ENCODE measurements around the gene PLOD3. TPM values are rescaled to one million over a fixed set of nuclear protein-coding genes. Genes with fewer than 3 reads are reported as not detected.
A peak's percentile ranks its signal among the peaks of the same experiment; 100 is the strongest.

PLOD3 gene
- total RNA-seq, 1 experiment from 2014 or later: 112 TPM

GRCh38 chr7:101202603-101202918 lies 14.8 kb downstream of the PLOD3 start:
- Mint-ChIP-seq H3K27ac (ENCODE audit: unreplicated experiment) (no peak overlapping the region), H3K4me1 (ENCODE audit: low read depth, unreplicated experiment) (peaks cover 14% of the 10 kb centered on the region), H3K27me3 (ENCODE audit: insufficient read depth, unreplicated experiment) (no peaks in the 10 kb centered on the region), H3K36me3 (ENCODE audit: insufficient read depth, unreplicated experiment) (peaks cover 7% of the 10 kb centered on the region), H3K9me3 (ENCODE audit: unreplicated experiment) (no peaks in the 10 kb centered on the region), H3K4me3 (ENCODE audit: unreplicated experiment) (no peak overlapping the region)
- ChIA-PET POLR2A (interaction anchor here (0.5 kb wide), 1 partner anchor 350 kb away, joined by 4 read pairs; the partner anchor contains the start of gene SLC12A9), CTCF (interaction anchor here (1.2 to 2.5 kb wide), 2 partner anchors 10 to 15 kb away, joined by 4 to 12 read pairs; partner anchors contain the start of genes PLOD3 and ZNHIT1)
- Histone ChIP-seq H3K36me3 (ENCODE audit: control insufficient read depth, insufficient read depth, low read length) (no peaks in the 10 kb centered on the region; the same call in 1 of the 2 replicates), H3K4me1 (peaks cover 20% of the 10 kb centered on the region), H3K4me3 (ENCODE audit: low read depth, low read length) (no peak overlapping the region), H3K9me3 (no peaks in the 10 kb centered on the region), H3K27me3 (replicated peaks; ENCODE audit: control insufficient read depth, insufficient read depth, low read length) (no peaks in the 10 kb centered on the region)
- DNase-seq: no peak
- intact Hi-C loops (cut with micrococcal nuclease; ENCODE audit: unreplicated experiment): no loop called here
- BruUV-seq (replicated peaks): no TSS peak
- TF ChIP-seq, protein P1, sequence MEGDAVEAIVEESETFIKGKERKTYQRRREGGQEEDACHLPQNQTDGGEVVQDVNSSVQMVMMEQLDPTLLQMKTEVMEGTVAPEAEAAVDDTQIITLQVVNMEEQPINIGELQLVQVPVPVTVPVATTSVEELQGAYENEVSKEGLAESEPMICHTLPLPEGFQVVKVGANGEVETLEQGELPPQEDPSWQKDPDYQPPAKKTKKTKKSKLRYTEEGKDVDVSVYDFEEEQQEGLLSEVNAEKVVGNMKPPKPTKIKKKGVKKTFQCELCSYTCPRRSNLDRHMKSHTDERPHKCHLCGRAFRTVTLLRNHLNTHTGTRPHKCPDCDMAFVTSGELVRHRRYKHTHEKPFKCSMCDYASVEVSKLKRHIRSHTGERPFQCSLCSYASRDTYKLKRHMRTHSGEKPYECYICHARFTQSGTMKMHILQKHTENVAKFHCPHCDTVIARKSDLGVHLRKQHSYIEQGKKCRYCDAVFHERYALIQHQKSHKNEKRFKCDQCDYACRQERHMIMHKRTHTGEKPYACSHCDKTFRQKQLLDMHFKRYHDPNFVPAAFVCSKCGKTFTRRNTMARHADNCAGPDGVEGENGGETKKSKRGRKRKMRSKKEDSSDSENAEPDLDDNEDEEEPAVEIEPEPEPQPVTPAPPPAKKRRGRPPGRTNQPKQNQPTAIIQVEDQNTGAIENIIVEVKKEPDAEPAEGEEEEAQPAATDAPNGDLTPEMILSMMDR (IDR thresholded peaks at IDR 0.05; ENCODE audit: insufficient read depth in 1 of 2, low read depth in 1 of 2, low read length in 1 of 2, severe bottlenecking in 1 of 2, unreplicated experiment in 1 of 2): no peak

DNA sequence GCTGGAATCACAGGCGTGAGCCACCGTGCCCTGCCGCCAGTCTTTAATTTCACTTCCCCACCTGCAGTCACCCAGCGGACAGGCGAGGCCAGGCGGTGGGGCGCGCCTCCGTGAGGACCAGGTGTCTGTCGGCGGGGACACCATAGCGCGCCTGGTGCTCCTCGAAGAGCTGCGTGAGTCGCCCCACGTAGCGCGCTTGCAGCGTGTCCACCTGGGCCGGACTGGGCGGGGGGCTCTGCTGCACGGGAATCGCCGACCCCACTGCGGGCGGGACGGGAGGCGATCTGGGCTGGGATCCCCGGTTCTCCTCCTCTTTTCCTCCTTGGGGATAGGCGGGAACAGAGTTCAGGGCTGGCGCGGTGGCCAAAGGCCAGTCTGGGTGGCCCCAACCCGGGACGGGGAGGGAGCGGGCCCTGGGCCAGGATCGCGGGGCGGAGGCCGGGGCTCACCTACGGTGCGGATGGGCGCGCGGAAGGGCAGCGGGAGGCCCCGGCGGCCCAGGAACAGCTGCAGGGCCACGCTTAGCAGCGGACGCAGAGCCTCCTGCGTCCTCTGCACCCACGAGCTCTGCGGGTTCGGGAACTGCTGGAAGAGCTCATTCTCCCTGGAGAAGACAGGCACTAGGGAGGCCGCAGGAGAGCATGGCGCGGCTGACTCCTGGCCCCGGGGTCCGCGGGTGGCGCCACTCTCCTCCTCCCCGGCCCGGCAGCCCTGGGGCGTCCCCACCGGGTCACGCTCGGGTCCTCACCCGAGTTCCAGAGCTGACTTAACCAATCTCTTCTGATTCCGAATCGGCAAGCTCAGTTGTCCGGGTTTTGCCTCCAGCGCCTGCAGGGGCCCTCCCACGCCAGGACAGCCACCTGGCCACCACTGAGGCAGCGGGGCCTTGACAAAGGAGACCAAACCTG lies 15.4 kb downstream of the PLOD3 start:
- POLR2A ChIA-PET: interaction anchor here (0.5 kb wide), 2 partner anchors 10 to 350 kb away, joined by 3 to 4 read pairs; partner anchors contain the start of gene SLC12A9
- CTCF ChIA-PET: interaction anchor here (2.5 kb wide), 1 partner anchor 10 kb away, joined by 12 read pairs; no protein-coding TSS in a partner anchor
- no peaks in the 10 kb centered on the region for H3K27me3 ChIP-seq (replicated peaks; ENCODE audit: control insufficient read depth, insufficient read depth, low read length)
- Mint-ChIP-seq H3K4me1 (ENCODE audit: low read depth, unreplicated experiment) (peaks cover 14% of the 10 kb centered on the region), H3K27ac (ENCODE audit: unreplicated experiment) (peak overlapping the region; percentile 70), H3K4me3 (ENCODE audit: unreplicated experiment) (peak overlapping the region; percentile 70), H3K27me3 (ENCODE audit: insufficient read depth, unreplicated experiment) (no peaks in the 10 kb centered on the region), H3K36me3 (ENCODE audit: insufficient read depth, unreplicated experiment) (peaks cover 6% of the 10 kb centered on the region), H3K9me3 (ENCODE audit: unreplicated experiment) (no peaks in the 10 kb centered on the region)
- BruUV-seq (replicated peaks): no TSS peak
- H3K9me3 ChIP-seq: no peaks in the 10 kb centered on the region
- peaks cover 20% of the 10 kb centered on the region for H3K4me1 ChIP-seq
- DNase-seq: no peak
- intact Hi-C loops (cut with micrococcal nuclease; ENCODE audit: unreplicated experiment): loop anchor here (1.0 to 2.0 kb wide), 3 partner anchors 17 to 51 kb away; partner anchors contain the start of gene ZNHIT1
- no peak overlapping the region for H3K4me3 ChIP-seq (ENCODE audit: low read depth, low read length)
- TF ChIP-seq, protein P1 (IDR thresholded peaks at IDR 0.05; ENCODE audit: insufficient read depth in 1 of 2, low read depth in 1 of 2, low read length in 1 of 2, severe bottlenecking in 1 of 2, unreplicated experiment in 1 of 2): no peak
- H3K36me3 ChIP-seq (ENCODE audit: control insufficient read depth, insufficient read depth, low read length): no peaks in the 10 kb centered on the region; the same call in 1 of the 2 replicates

DNA sequence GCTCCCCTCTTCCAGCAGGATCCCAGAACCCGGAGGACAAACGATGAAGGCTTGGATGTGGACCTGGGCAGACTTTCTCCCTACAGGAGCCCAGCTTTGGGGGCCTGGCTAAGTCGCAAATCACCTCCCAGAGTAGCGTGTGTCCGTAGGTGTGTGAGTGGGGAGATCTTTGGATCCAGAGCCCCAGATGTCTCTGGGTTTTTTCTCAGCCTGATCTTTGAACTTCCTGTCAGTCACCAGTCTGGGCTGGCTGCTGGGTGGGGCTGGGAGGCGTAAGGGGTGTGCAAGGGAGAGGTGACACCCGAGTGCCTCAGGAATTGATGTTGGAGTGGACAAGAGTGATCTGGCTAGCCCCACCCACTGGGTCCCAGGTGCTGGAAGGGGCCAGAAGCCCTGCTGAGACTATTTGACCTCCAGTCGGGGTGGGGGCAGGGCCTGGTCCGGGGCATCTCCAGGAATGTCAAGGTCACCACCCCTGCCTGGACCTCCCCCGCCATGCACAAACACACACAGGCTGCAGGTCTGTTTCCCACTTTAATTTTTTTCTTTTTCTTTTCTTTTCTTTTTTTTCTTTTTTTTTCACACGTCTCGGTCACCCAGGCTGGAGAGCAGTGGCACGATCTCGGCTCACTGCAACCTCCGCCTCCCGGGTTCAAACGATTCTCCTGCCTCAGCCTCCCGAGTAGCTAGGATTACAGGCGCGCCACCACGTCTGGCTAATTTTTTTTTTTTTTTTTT lies 16.4 kb downstream of the PLOD3 start, which contains the start of gene MOGAT3:
Gene MOGAT3 (minus strand): TSS at position 175 of the 738 bp plus-strand sequence. CDS start 182 bp downstream, outside the sequence.
- no peaks in the 10 kb centered on the region for H3K27me3 ChIP-seq (replicated peaks; ENCODE audit: control insufficient read depth, insufficient read depth, low read length)
- Mint-ChIP-seq H3K4me3 (ENCODE audit: unreplicated experiment) (peak within 1 kb of the TSS; percentile 70), H3K9me3 (ENCODE audit: unreplicated experiment) (no peaks in the 10 kb centered on the region), H3K27me3 (ENCODE audit: insufficient read depth, unreplicated experiment) (no peaks in the 10 kb centered on the region), H3K4me1 (ENCODE audit: low read depth, unreplicated experiment) (peaks cover 14% of the 10 kb centered on the region), H3K27ac (ENCODE audit: unreplicated experiment) (peak within 1 kb of the TSS; percentile 70), H3K36me3 (ENCODE audit: insufficient read depth, unreplicated experiment) (peaks cover 1% of the 10 kb centered on the region)
- no TSS peak for BruUV-seq (replicated peaks)
- peaks cover 20% of the 10 kb centered on the region for H3K4me1 ChIP-seq
- ChIA-PET POLR2A (interaction anchor here (1.1 to 1.3 kb wide), 2 partner anchors 17 to 36 kb away, joined by 3 to 7 read pairs; partner anchors contain the start of genes PLOD3, VGF and ZNHIT1), CTCF (interaction anchor here (0.6 to 2.5 kb wide), 7 partner anchors 9 to 57 kb away, joined by 3 to 12 read pairs (median 7); partner anchors contain the start of genes PLOD3 and ZNHIT1)
- no peaks in the 10 kb centered on the region; the same call in 1 of the 2 replicates for H3K36me3 ChIP-seq (ENCODE audit: control insufficient read depth, insufficient read depth, low read length)
- peak; percentile 88 to 95 for DNase-seq
- TF ChIP-seq, protein P1 (IDR thresholded peaks at IDR 0.05; ENCODE audit: insufficient read depth in 1 of 2, low read depth in 1 of 2, low read length in 1 of 2, severe bottlenecking in 1 of 2, unreplicated experiment in 1 of 2): no peak
- intact Hi-C loops (cut with micrococcal nuclease; ENCODE audit: unreplicated experiment): loop anchor here (1.0 to 2.0 kb wide), 3 partner anchors 18 to 52 kb away; partner anchors contain the start of gene ZNHIT1
- peak within 1 kb of the TSS; percentile 45 for H3K4me3 ChIP-seq (ENCODE audit: low read depth, low read length)
- H3K9me3 ChIP-seq: no peaks in the 10 kb centered on the region

Data from Caco-2 (cell line).